ENCODE measurements around the gene VASH1. TPM values are rescaled to one million over a fixed set of nuclear protein-coding genes. Genes with fewer than 3 reads are reported as not detected.

VASH1 gene
- total RNA-seq, 1 donor from 2014 or later, result 10.3 TPM

DNA sequence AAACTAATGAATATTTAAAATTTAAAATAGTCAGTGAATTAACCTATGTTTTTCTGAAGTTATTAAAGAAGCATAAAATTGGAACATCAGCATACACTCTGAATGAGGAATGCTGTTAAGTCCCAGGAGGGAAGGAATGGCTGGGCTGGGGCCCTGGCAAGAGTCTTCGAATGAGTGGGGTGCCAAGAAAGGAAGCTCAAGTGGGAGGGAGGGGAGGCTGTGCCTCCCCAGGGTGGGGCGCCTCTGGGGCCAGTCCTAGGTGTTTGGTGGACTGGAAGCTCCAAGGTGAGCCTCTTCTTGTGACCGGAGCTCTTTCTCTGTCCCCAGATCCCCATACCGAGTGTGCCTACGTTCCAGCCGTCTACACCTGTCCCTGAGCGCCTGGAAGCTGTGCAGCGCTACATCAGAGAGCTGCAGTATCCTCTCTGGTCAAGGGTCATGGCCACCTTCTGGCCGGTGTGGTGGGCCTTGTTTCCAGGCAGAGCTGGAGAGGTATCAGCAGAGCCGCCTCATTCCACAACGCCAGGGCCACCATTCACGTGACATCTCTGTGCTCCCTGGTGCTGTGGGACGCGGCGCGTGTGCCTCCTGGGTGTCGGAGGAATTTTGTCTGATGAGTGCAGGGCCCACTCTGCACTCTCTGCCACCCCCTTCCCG is 8.5 kb downstream of the VASH1 start:
- no peak overlapping the region for H3K9ac ChIP-seq
- Mint-ChIP-seq H3K4me3 (peak overlapping the region; percentile 48), H3K27ac (no peak overlapping the region), H3K36me3 (peaks cover 7% of the 10 kb centered on the region), H3K4me1 (peaks cover 39% of the 10 kb centered on the region), H3K27me3 (ENCODE audit: insufficient read depth, low read depth) (peaks cover 2% of the 10 kb centered on the region), H3K9me3 (no peaks in the 10 kb centered on the region)
- H3K4me1 ChIP-seq, result peaks cover 17% of the 10 kb centered on the region
- H3K27ac ChIP-seq, result no peak overlapping the region
- no peak overlapping the region for H3K4me3 ChIP-seq
- peaks cover 9% of the 10 kb centered on the region for H4K20me1 ChIP-seq (ENCODE audit: low read depth)
- H3K79me2 ChIP-seq (ENCODE audit: low read depth), result no peaks in the 10 kb centered on the region
- H3K27me3 ChIP-seq, result no peaks in the 10 kb centered on the region
- no peak for DNase-seq (ENCODE audit: low spot score)
- no peaks in the 10 kb centered on the region for H3K9me3 ChIP-seq (ENCODE audit: low read depth)
- H3K36me3 ChIP-seq, result no peaks in the 10 kb centered on the region
- TF ChIP-seq, protein P1, sequence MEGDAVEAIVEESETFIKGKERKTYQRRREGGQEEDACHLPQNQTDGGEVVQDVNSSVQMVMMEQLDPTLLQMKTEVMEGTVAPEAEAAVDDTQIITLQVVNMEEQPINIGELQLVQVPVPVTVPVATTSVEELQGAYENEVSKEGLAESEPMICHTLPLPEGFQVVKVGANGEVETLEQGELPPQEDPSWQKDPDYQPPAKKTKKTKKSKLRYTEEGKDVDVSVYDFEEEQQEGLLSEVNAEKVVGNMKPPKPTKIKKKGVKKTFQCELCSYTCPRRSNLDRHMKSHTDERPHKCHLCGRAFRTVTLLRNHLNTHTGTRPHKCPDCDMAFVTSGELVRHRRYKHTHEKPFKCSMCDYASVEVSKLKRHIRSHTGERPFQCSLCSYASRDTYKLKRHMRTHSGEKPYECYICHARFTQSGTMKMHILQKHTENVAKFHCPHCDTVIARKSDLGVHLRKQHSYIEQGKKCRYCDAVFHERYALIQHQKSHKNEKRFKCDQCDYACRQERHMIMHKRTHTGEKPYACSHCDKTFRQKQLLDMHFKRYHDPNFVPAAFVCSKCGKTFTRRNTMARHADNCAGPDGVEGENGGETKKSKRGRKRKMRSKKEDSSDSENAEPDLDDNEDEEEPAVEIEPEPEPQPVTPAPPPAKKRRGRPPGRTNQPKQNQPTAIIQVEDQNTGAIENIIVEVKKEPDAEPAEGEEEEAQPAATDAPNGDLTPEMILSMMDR (IDR thresholded peaks at IDR 0.05), result no peak
- TF ChIP-seq EZH2phosphoT487 (IDR thresholded peaks at IDR 0.05), result no peak
- no peak for TF ChIP-seq EZH2 (IDR thresholded peaks at IDR 0.05)
- H3F3A ChIP-seq (ENCODE audit: low read depth), result no peaks in the 10 kb centered on the region
- no peak overlapping the region for H3K4me2 ChIP-seq
- no peak overlapping the region for H2AFZ ChIP-seq (replicated peaks)

DNA sequence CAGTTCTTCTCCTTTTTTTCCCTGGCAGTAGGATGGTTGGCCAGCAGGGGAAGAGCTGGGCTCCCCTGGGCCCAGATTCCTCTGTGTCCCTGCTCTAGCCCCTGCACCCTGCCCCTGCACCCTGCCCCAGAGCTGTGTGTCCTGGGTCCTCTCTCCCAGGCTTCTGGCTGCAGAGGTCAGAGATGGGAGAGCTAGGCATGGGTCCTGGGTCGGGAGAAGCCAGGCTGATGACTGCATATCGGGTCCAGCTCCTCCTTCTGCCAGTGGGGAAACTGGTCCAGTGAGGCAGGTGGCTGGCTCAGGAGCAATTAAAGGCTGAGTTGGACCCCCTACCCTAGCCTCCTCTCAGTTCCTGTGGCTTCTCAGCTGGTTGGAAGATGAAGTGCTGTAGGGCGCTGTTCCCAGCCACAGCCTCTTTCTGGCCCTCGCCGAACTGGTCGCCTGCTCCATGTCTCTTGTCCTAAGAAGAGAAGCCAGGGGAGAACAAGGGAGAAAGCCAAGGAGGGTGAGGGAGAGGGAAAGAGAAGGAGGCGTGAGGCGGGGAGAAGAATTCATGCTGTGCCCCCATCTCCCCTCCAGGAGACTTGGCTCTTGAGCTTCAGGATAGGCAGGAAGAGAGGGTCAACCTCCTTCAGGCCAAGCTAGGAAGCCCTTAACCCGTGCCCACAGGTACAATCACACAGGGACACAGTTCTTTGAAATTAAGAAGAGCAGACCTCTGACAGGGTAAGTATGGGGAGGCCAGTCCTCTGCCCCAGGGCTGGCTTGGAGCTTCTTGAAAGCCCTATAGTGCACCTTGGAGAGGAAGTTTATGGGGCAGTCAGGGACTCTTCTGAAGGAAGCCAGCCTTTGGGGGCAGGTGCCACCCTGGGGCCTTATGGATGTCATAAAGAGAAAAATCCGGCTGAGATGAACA is 9.5 kb downstream of the VASH1 start:
- H3K4me2 ChIP-seq, result no peak overlapping the region
- H3K9me3 ChIP-seq (ENCODE audit: low read depth), result no peaks in the 10 kb centered on the region
- H3K4me1 Mint-ChIP-seq, result peaks cover 36% of the 10 kb centered on the region
- H3K9ac ChIP-seq, result no peak overlapping the region
- H3K27me3 Mint-ChIP-seq (ENCODE audit: insufficient read depth, low read depth), result no peaks in the 10 kb centered on the region
- H3K4me3 Mint-ChIP-seq, result no peak overlapping the region
- peaks cover 9% of the 10 kb centered on the region for H4K20me1 ChIP-seq (ENCODE audit: low read depth)
- no peak for DNase-seq (ENCODE audit: low spot score)
- peaks cover 17% of the 10 kb centered on the region for H3K4me1 ChIP-seq
- no peak overlapping the region for H2AFZ ChIP-seq (replicated peaks)
- no peak overlapping the region for H3K4me3 ChIP-seq
- no peaks in the 10 kb centered on the region for H3F3A ChIP-seq (ENCODE audit: low read depth)
- no peak overlapping the region for H3K27ac ChIP-seq
- no peaks in the 10 kb centered on the region for H3K9me3 Mint-ChIP-seq
- no peaks in the 10 kb centered on the region for H3K79me2 ChIP-seq (ENCODE audit: low read depth)
- H3K27me3 ChIP-seq, result no peaks in the 10 kb centered on the region
- TF ChIP-seq EZH2phosphoT487 (IDR thresholded peaks at IDR 0.05), result no peak
- TF ChIP-seq, protein P1 (IDR thresholded peaks at IDR 0.05), result no peak
- TF ChIP-seq EZH2 (IDR thresholded peaks at IDR 0.05), result no peak
- peaks cover 6% of the 10 kb centered on the region for H3K36me3 Mint-ChIP-seq
- H3K36me3 ChIP-seq, result no peaks in the 10 kb centered on the region
- no peak overlapping the region for H3K27ac Mint-ChIP-seq

DNA sequence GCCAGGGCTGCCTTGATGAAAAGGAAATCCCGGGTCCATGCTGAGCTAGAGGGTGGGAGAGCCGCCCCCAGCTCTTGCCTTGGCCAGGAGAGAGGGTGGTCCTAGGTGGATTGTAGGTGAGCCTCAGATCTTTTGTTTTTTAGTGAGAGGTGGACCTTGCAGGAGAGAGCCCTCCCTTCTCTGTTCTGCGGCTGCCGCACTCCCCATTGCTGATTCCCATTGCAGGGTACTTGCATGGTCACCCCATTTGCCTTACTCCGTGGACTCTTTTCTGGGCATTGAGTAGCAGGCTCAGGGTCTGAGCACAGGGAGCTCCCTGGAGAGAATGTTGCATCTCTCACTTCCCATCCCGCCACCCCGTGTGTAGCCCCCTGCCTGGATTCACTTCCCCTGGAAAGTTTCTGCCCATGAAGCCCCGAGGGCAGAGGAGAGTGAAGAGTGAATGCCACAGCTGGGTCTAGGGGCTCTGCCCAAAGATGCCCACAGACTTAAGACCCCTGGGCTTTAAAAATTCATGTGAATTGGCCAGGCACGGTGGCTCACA is 10.2 kb downstream of the VASH1 start:
- Histone ChIP-seq H3K4me2 (no peak overlapping the region), H3K9me3 (ENCODE audit: low read depth) (no peaks in the 10 kb centered on the region), H3K27ac (no peak overlapping the region), H3F3A (ENCODE audit: low read depth) (no peaks in the 10 kb centered on the region), H3K27me3 (no peaks in the 10 kb centered on the region), H3K4me3 (no peak overlapping the region), H3K9ac (no peak overlapping the region), H4K20me1 (ENCODE audit: low read depth) (peaks cover 9% of the 10 kb centered on the region), H3K36me3 (no peaks in the 10 kb centered on the region), H3K4me1 (peaks cover 18% of the 10 kb centered on the region), H2AFZ (replicated peaks) (no peak overlapping the region), H3K79me2 (ENCODE audit: low read depth) (no peaks in the 10 kb centered on the region)
- Mint-ChIP-seq H3K4me3 (no peak overlapping the region), H3K27me3 (ENCODE audit: insufficient read depth, low read depth) (no peaks in the 10 kb centered on the region), H3K36me3 (peaks cover 8% of the 10 kb centered on the region), H3K4me1 (peaks cover 37% of the 10 kb centered on the region), H3K27ac (no peak overlapping the region), H3K9me3 (no peaks in the 10 kb centered on the region)
- TF ChIP-seq EZH2phosphoT487 (IDR thresholded peaks at IDR 0.05), result no peak
- no peak for TF ChIP-seq EZH2 (IDR thresholded peaks at IDR 0.05)
- TF ChIP-seq, protein P1 (IDR thresholded peaks at IDR 0.05), result no peak
- DNase-seq (ENCODE audit: low spot score), result no peak
